Suprapubic skin (tissue), 4 donors: ENCODE data around the gene CALCR.
"Not testable (repeated sequence)": the region's sequence is repeated elsewhere in the genome, so short reads cannot be mapped to it uniquely, and the experiment has no call there.

Source experiments
- POLR2A ChIP-seq, 2 donors: fragments of 450-650 bp; IDR thresholded peaks; one replicate each; pipeline ENCODE4 v1.6.1; 2017; ENCODE audit warnings: antibody characterized with exemption in 2 of 2, mild to moderate bottlenecking in 2 of 2, moderate library complexity in 2 of 2
- POLR2AphosphoS5 ChIP-seq, 3 donors: sonication (generic); formaldehyde crosslinking; IDR thresholded peaks; one replicate each; pipeline ENCODE4 v1.6.1; 2017; ENCODE audit warnings: antibody characterized with exemption in 3 of 3

- TF ChIP-seq POLR2AphosphoS5, POLR2A (IDR thresholded peaks at IDR 0.05): not testable (repeated sequence)
Observed at GRCh38 chr7:93586479-93586865, 11.9 kb upstream of the CALCR start.
